H1 (cell line): ENCODE data around the gene TMEM127. TPM values are rescaled to one million over a fixed set of nuclear protein-coding genes. Genes with fewer than 3 reads are reported as not detected.

ENCODE experiments used
- CTCF ChIA-PET: fragments of 300-600 bp; sonication (Branson Sonifier 250); formaldehyde crosslinking; loops from one replicate; lab custom pipeline; 2021; ENCODE audit not compliant: partially characterized antibody; lab: Charles Lee
- POLR2A ChIA-PET: fragments of 300-600 bp; sonication (Branson Sonifier 250); formaldehyde crosslinking; loops from one replicate; lab custom pipeline; 2021; ENCODE audit warnings: inconsistent platforms; ENCODE audit not compliant: partially characterized antibody; lab: Charles Lee
- DNase-seq, 2 experiments: peaks; one replicate each; pipeline versions ENCODE4 v3.0.0 to v3.0.0-alpha.2; 2010 to 2022; ENCODE audit warnings: low spot score in 2 of 2, low read depth in 1 of 2, mixed read lengths in 1 of 2
- FAIRE-seq: peaks from 2 replicates; lab custom pipeline; 2011; peaks lifted over from hg19 to GRCh38; lab: Jason Lieb, UNC
- H2AFZ ChIP-seq: 2 replicates; pipeline ENCODE4 v1.8.1; 2012; ENCODE audit warnings: low read length, inconsistent platforms
- H2AK5ac ChIP-seq: 2 replicates; pipeline ENCODE4 v1.6.1; 2013; ENCODE audit warnings: low read depth, low read length
- H2BK120ac ChIP-seq: replicated peaks from 2 replicates; pipeline ENCODE3; 2013; ENCODE audit warnings: low read depth, low read length, inconsistent platforms
- H2BK12ac ChIP-seq: 2 replicates; pipeline ENCODE4 v1.6.1; 2013; ENCODE audit warnings: low read depth, low read length
- H2BK15ac ChIP-seq: 2 replicates; pipeline ENCODE4 v1.6.1; 2013; ENCODE audit warnings: low read length
- H2BK20ac ChIP-seq: 2 replicates; pipeline ENCODE4 v1.6.1; 2013; ENCODE audit warnings: low read length
- H2BK5ac ChIP-seq: 2 replicates; pipeline ENCODE4 v1.6.1; 2013; ENCODE audit warnings: low read depth, low read length
- H3K14ac ChIP-seq: 2 replicates; pipeline ENCODE4 v1.6.1; 2013; ENCODE audit warnings: inconsistent platforms; ENCODE audit not compliant: insufficient read length
- H3K18ac ChIP-seq: 2 replicates; pipeline ENCODE4 v1.6.1; 2013; ENCODE audit warnings: low read length; ENCODE audit errors: extremely low read depth
- H3K23ac ChIP-seq: 2 replicates; pipeline ENCODE4 v1.6.1; 2013; ENCODE audit warnings: inconsistent platforms; ENCODE audit not compliant: insufficient read length
- H3K23me2 ChIP-seq: 2 replicates; pipeline ENCODE4 v1.6.1; 2013; ENCODE audit warnings: low read depth, low read length
- H3K27ac ChIP-seq: 2 replicates; pipeline ENCODE4 v1.6.1; 2011; ENCODE audit warnings: low read depth, low read length, inconsistent platforms
- H3K27me3 ChIP-seq, 4 experiments: replicated peaks in 1 of 4; 1 replicate in 1 of 4; 2 replicates in 3 of 4; pipeline versions ENCODE4 v1.6.1 to v1.8.1; 2011 to 2013; ENCODE audit warnings: low read length in 3 of 4, mild to moderate bottlenecking in 3 of 4, inconsistent platforms in 2 of 4, mixed read lengths in 2 of 4, moderate library complexity in 1 of 4; ENCODE audit not compliant: control insufficient read depth in 3 of 4, insufficient read depth in 3 of 4; ENCODE audit errors: extremely low read depth in 1 of 4
- H3K36me3 ChIP-seq, 4 experiments: 2 replicates each; pipeline versions ENCODE4 v1.6.1 to v1.8.1; 2011 to 2013; ENCODE audit warnings: mild to moderate bottlenecking in 4 of 4, low read length in 3 of 4, moderate library complexity in 2 of 4, control low read depth in 1 of 4, inconsistent platforms in 1 of 4; ENCODE audit not compliant: insufficient read depth in 4 of 4, control insufficient read depth in 2 of 4
- H3K4ac ChIP-seq: replicated peaks from 2 replicates; pipeline ENCODE3; 2013; ENCODE audit warnings: low read length, low read depth, mixed read lengths, inconsistent platforms; ENCODE audit not compliant: insufficient read length
- H3K4me1 ChIP-seq, 4 experiments: replicated peaks in 1 of 4; 1 replicate in 1 of 4; 2 replicates in 3 of 4; pipeline versions ENCODE4 v1.6.1 to v1.8.1; 2011 to 2013; ENCODE audit warnings: low read length in 3 of 4, inconsistent platforms in 2 of 4, mixed read lengths in 1 of 4; ENCODE audit not compliant: insufficient read depth in 4 of 4, control insufficient read depth in 3 of 4
- H3K4me2 ChIP-seq, 2 experiments: 2 replicates each; pipeline versions ENCODE4 v1.6.1 to v1.8.1; 2011 to 2013; ENCODE audit warnings: low read depth in 2 of 2, low read length in 2 of 2, control low read depth in 1 of 2, inconsistent platforms in 1 of 2, mild to moderate bottlenecking in 1 of 2; ENCODE audit not compliant: insufficient read depth in 1 of 2
- H3K4me3 ChIP-seq, 4 experiments: fragments of 200-600, 300-600 bp in 1 of 4; sonication (generic), shearing (Covaris generic), sonication (Bioruptor Twin) in 1 of 4; 2 replicates each; pipeline versions ENCODE4 v1.5.1 to v1.8.1; 2011 to 2016; ENCODE audit warnings: low read length in 4 of 4, low read depth in 3 of 4, control low read depth in 2 of 4, inconsistent platforms in 2 of 4, mild to moderate bottlenecking in 2 of 4, mixed read lengths in 1 of 4, moderate library complexity in 1 of 4; ENCODE audit not compliant: insufficient read depth in 2 of 4; ENCODE audit errors: extremely low read depth in 1 of 4
- H3K56ac ChIP-seq: replicated peaks from 2 replicates; pipeline ENCODE3; 2013; ENCODE audit warnings: low read depth, mild to moderate bottlenecking, mixed read lengths, low read length, inconsistent platforms; ENCODE audit not compliant: insufficient read length
- H3K79me1 ChIP-seq: 2 replicates; pipeline ENCODE4 v1.6.1; 2013; ENCODE audit warnings: low read depth, low read length, control low read depth
- H3K79me2 ChIP-seq, 2 experiments: 2 replicates each; pipeline versions ENCODE4 v1.6.1 to v1.8.1; 2012 to 2013; ENCODE audit warnings: low read length in 2 of 2, mild to moderate bottlenecking in 2 of 2, inconsistent platforms in 1 of 2; ENCODE audit not compliant: insufficient read depth in 2 of 2, control insufficient read depth in 1 of 2
- H3K9ac ChIP-seq, 4 experiments: replicated peaks in 1 of 4; 1 replicate in 1 of 4; 2 replicates in 3 of 4; pipeline versions ENCODE4 v1.6.1 to v1.8.1; 2011 to 2013; ENCODE audit warnings: low read depth in 3 of 4, low read length in 3 of 4, control low read depth in 2 of 4, mild to moderate bottlenecking in 2 of 4, moderate library complexity in 2 of 4, inconsistent platforms in 1 of 4; ENCODE audit errors: extremely low read depth in 1 of 4
- H3K9me3 ChIP-seq, 2 experiments: 2 replicates each; pipeline versions ENCODE4 v1.6.1 to v1.8.1; 2012 to 2013; ENCODE audit warnings: mild to moderate bottlenecking in 2 of 2, moderate library complexity in 2 of 2, control low read depth in 1 of 2, inconsistent platforms in 1 of 2, low read depth in 1 of 2, low read length in 1 of 2, mixed read lengths in 1 of 2; ENCODE audit not compliant: insufficient read depth in 2 of 2
- H4K20me1 ChIP-seq, 2 experiments: replicated peaks in 1 of 2; 2 replicates each; pipeline versions ENCODE3 to v1.8.1; 2011 to 2013; ENCODE audit warnings: inconsistent platforms in 2 of 2, low read length in 2 of 2, mild to moderate bottlenecking in 1 of 2; ENCODE audit not compliant: insufficient read depth in 2 of 2, control insufficient read depth in 1 of 2
- H4K5ac ChIP-seq: 2 replicates; pipeline ENCODE4 v1.6.1; 2013; ENCODE audit warnings: low read length, low read depth, mixed read lengths, inconsistent platforms; ENCODE audit not compliant: insufficient read length
- H4K8ac ChIP-seq: 2 replicates; pipeline ENCODE4 v1.8.0; 2013; ENCODE audit warnings: mild to moderate bottlenecking, moderate library complexity, low read length, inconsistent platforms; ENCODE audit not compliant: insufficient read depth; ENCODE audit errors: extremely low read depth
- H4K91ac ChIP-seq: replicated peaks from 2 replicates; pipeline ENCODE3; 2013; ENCODE audit warnings: low read length, mixed read lengths, inconsistent platforms; ENCODE audit not compliant: insufficient read length
- BRCA1 ChIP-seq: IDR thresholded peaks from 2 replicates; pipeline ENCODE4 v1.6.1; 2012; ENCODE audit warnings: low read depth, low read length, improper control_type of control experiment
- KDM5A ChIP-seq: fragments of 200-600 bp; IDR thresholded peaks from 2 replicates; pipeline ENCODE4 v1.7.1; 2012; ENCODE audit warnings: mild to moderate bottlenecking, low read length, inconsistent platforms, mixed read lengths
- POU5F1 ChIP-seq: IDR thresholded peaks from 2 replicates; pipeline ENCODE4 v1.6.1; 2011; ENCODE audit warnings: low read depth, mild to moderate bottlenecking, low read length, moderate library complexity
- SAP30 ChIP-seq: fragments of 300-600 bp; sonication (generic); IDR thresholded peaks from 2 replicates; pipeline ENCODE4 v1.7.1; 2012; ENCODE audit warnings: low read length, moderate library complexity, mild to moderate bottlenecking, inconsistent platforms; ENCODE audit not compliant: insufficient read depth, insufficient replicate concordance
- WGBS, 2 experiments: shearing (Covaris generic) in 1 of 2; methylation state at CpG; one replicate each; pipeline versions ENCODE4 v1.1.6 to v1.1.7; 2013 to 2015; ENCODE audit warnings: low lambda C conversion rate in 2 of 2, mixed read lengths in 2 of 2, inconsistent platforms in 1 of 2, low coverage in 1 of 2, missing lambda C conversion rate in 1 of 2; ENCODE audit not compliant: insufficient replicate concordance in 2 of 2, insufficient coverage in 1 of 2, insufficient read length in 1 of 2; ENCODE audit errors: extremely low coverage in 1 of 2, missing lambda C conversion rate in 1 of 2; 5-methylcytosine and 5-hydroxymethylcytosine counted together
- polyA plus RNA-seq, 7 experiments: library from polyadenylated mRNA; depleted of rRNA in 3 of 7; stranded (reverse) in 5 of 7; unstranded in 2 of 7; fragments of >200 nt in 5 of 7; fragments of 200-250 nt in 2 of 7; gene quantifications; 1 replicate in 5 of 7; 2 replicates in 1 of 7; 4 replicates in 1 of 7; pipeline versions ENCODE4 v1.2.1 to v1.2.3, GENCODE V29; 2011 to 2013; ENCODE audit warnings: missing spikeins in 2 of 7, mixed read lengths in 2 of 7
- total RNA-seq: library from RNA; stranded (reverse); fragmentation: NEBNext Ultra II Directional; extraction: Animal tissue kit (Norgen Biotek cat#: 25700); gene quantifications from 2 replicates; pipeline ENCODE4 v1.2.1, GENCODE V29; 2021
- TF ChIP-seq, protein P1 (sequence below), 3 experiments: IDR thresholded peaks; 1 replicate in 2 of 3; 2 replicates in 1 of 3; pipeline versions ENCODE4 v1.5.1 to v1.6.1; 2011; ENCODE audit warnings: low read length in 3 of 3, mild to moderate bottlenecking in 3 of 3, inconsistent platforms in 2 of 3, low read depth in 1 of 3, moderate library complexity in 1 of 3; ENCODE audit not compliant: insufficient read depth in 1 of 3; ENCODE audit errors: control extremely low read depth in 1 of 3

TMEM127 gene
- total and polyA plus RNA-seq, 2 of the 8 experiments (the other 6 are each of a cell fraction or from before 2014, with no cell fraction given): 25.0 to 41.0 TPM

DNA sequence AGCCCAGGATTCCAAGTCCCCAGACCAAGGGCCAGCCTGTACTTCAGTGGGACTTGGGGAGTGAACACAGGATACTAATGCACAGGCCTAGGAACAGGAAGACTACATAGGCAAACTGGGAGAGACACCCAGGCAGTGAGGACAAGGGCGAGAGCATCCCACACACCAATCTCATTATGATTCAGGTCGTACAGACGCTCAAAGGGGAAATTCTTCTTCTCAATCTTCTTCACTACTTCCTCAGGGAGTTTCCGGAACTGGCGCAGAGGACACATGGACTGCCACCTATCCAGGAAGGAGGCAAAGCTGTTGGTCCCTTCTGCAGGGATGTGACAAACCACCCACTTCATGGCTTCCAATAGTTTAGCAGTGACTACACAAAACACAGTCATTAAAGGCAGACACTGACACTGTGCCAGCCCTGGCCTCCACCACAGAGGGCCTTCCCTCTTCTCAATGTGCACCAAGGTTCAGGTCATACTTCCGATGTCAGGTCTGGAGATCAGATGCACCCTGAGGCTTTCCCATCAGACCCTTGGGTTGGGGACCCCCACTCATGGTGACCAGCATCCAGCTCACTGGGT is 21.6 kb upstream of the TMEM127 start:
- no peak overlapping the region for H3K56ac ChIP-seq
- FAIRE-seq (no peak), DNase-seq (no peak)
- TF ChIP-seq SAP30 (no peak), POU5F1 (no peak), KDM5A (no peak), BRCA1 (no peak)
- TF ChIP-seq, protein P1, sequence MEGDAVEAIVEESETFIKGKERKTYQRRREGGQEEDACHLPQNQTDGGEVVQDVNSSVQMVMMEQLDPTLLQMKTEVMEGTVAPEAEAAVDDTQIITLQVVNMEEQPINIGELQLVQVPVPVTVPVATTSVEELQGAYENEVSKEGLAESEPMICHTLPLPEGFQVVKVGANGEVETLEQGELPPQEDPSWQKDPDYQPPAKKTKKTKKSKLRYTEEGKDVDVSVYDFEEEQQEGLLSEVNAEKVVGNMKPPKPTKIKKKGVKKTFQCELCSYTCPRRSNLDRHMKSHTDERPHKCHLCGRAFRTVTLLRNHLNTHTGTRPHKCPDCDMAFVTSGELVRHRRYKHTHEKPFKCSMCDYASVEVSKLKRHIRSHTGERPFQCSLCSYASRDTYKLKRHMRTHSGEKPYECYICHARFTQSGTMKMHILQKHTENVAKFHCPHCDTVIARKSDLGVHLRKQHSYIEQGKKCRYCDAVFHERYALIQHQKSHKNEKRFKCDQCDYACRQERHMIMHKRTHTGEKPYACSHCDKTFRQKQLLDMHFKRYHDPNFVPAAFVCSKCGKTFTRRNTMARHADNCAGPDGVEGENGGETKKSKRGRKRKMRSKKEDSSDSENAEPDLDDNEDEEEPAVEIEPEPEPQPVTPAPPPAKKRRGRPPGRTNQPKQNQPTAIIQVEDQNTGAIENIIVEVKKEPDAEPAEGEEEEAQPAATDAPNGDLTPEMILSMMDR (IDR thresholded peaks at IDR 0.05; ENCODE audit: control extremely low read depth in 1 of 3, insufficient read depth in 1 of 3, low read depth in 1 of 3, low read length in 3 of 3): no peak
- H3K4me2 ChIP-seq: no peak overlapping the region
- H3K9ac ChIP-seq: no peak overlapping the region
- no peak overlapping the region for H2BK120ac ChIP-seq
- no peak overlapping the region for H3K14ac ChIP-seq
- 85% methylated on average over 6 of the region's 6 CpGs; no CpG with 5 or more reads in 1 of the 2 experiments for WGBS, 2 experiments
- H3K23me2 ChIP-seq: no peaks in the 10 kb centered on the region
- no peak overlapping the region for H3K4ac ChIP-seq
- H3K79me1 ChIP-seq: no peaks in the 10 kb centered on the region
- ChIA-PET CTCF (no interaction called here), POLR2A (interaction anchor here (0.9 to 5.5 kb wide), 7 partner anchors 10 to 73 kb away, joined by 3 to 42 read pairs (median 4); partner anchors contain the start of gene SNRNP200)
- no peak overlapping the region for H4K91ac ChIP-seq
- H2BK20ac ChIP-seq: no peak overlapping the region
- H4K8ac ChIP-seq: no peak overlapping the region
- no peak overlapping the region for H3K4me3 ChIP-seq
- H3K9me3 ChIP-seq: no peaks in the 10 kb centered on the region
- no peak overlapping the region for H2BK12ac ChIP-seq
- peaks cover 5 to 20% of the 10 kb centered on the region in 2 experiments for H4K20me1 ChIP-seq
- H3K23ac ChIP-seq: no peak overlapping the region
- H2BK5ac ChIP-seq: no peak overlapping the region
- H2AFZ ChIP-seq: no peak overlapping the region
- no peak overlapping the region for H3K27ac ChIP-seq
- peaks cover 78 to 99% (median 98%) of the 10 kb centered on the region in 4 experiments for H3K36me3 ChIP-seq
- H3K18ac ChIP-seq: no peak overlapping the region
- no peak overlapping the region for H4K5ac ChIP-seq
- H3K79me2 ChIP-seq: no peaks in the 10 kb centered on the region
- no peak overlapping the region for H2AK5ac ChIP-seq
- H3K27me3 ChIP-seq: no peaks in the 10 kb centered on the region
- H3K4me1 ChIP-seq: no peaks in the 10 kb centered on the region
- no peak overlapping the region for H2BK15ac ChIP-seq
